Fibroblast of peridontal ligament (primary cell): ENCODE measurements around the gene TGFB1I1.
"Not testable (repeated sequence)": the region's sequence is repeated elsewhere in the genome, so short reads cannot be mapped to it uniquely, and the experiment has no call there.

Source experiments
- DNase-seq: peaks from one replicate; pipeline ENCODE4 v3.0.0-alpha.2; 2010; ENCODE audit errors: extremely low read depth

The TGFB1I1 gene

GRCh38 chr16:31517800-31518402 is 45.9 kb downstream of the TGFB1I1 start:
- no peak for DNase-seq

GRCh38 chr16:31519759-31520431 is 47.9 kb downstream of the TGFB1I1 start:
- DNase-seq, result no peak

- no peak for DNase-seq
These were observed 49.4 kb downstream of the TGFB1I1 start for GRCh38 chr16:31521368-31521767.

GRCh38 chr16:31522071-31522470 is 50.1 kb downstream of the TGFB1I1 start:
- no peak for DNase-seq

DNA sequence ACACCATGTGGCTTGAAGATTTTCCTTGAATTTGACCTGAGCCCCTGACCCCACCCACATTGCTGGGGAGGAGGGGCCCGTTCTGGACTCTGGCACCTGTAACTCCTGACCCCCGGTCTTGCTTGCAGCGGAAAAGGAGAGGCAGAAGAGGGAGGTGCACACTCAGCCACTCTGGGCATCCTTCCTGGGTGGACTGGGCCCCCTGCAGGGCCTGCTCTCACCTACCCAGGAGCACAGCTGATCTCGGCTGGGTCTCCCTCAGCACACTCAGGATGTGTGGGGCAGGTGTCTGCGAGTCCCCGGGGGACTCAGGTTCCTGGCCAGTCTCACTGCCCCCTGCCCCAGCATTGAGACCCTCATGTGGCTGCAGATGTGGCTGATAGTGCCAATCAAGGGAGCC is 51.8 kb downstream of the TGFB1I1 start:
- DNase-seq, result not testable (repeated sequence)

- DNase-seq, result no peak
These were observed 53.2 kb downstream of the TGFB1I1 start for GRCh38 chr16:31525113-31525512.
